HepG2 (cell line): ENCODE data around the gene SART1. TPM values are rescaled to one million over a fixed set of nuclear protein-coding genes. Genes with fewer than 3 reads are reported as not detected.

Source experiments
- ATAC-seq: fragments of 200-7000 bp; cut with Tn5 transposase; 3 replicates; pipeline ENCODE4 v1.9.1; 2020; ENCODE audit warnings: mild to moderate bottlenecking, moderate library complexity
- BruUV-seq: library from RNA; stranded (reverse); fragments of 400-500 nt; replicated peaks from 2 replicates; lab custom pipeline; 2021; lab: Mats Ljungman, UMichigan
- CTCF ChIA-PET: fragments of 300-600 bp; formaldehyde crosslinking; extraction: SDS; loops from one replicate; lab custom pipeline; 2021; ENCODE audit warnings: low total read pairs, inconsistent platforms, low intra/inter-chr PET ratio; lab: Yijun Ruan, JAX
- POLR2A ChIA-PET: fragments of 350-600 bp; sonication (Branson Sonifier 250); formaldehyde crosslinking; loops from one replicate; lab custom pipeline; 2020; ENCODE audit warnings: antibody characterized with exemption, inconsistent platforms; lab: Yijun Ruan, JAX
- DNase-seq: peaks from one replicate; pipeline ENCODE4 v3.0.0-alpha.2; 2015; ENCODE audit warnings: low spot score
- FAIRE-seq: peaks from 3 replicates; lab custom pipeline; 2011; peaks lifted over from hg19 to GRCh38; lab: Jason Lieb, UNC
- H2AFZ ChIP-seq: one replicate; pipeline ENCODE4 v1.6.1; 2011; ENCODE audit warnings: low read length, inconsistent platforms
- H3K27ac ChIP-seq: fragments of 300-600 bp; 3 replicates; pipeline ENCODE4 v1.8.0; 2011; ENCODE audit warnings: mixed run types, mild to moderate bottlenecking, mixed read lengths, low read length, inconsistent platforms; ENCODE audit not compliant: insufficient read depth; ENCODE audit errors: extremely low read length
- H3K27me3 ChIP-seq, 2 experiments: fragments of 200-600 bp in 1 of 2; 2 replicates in 1 of 2; 3 replicates in 1 of 2; pipeline versions ENCODE4 v1.6.0 to v1.8.0; 2011; ENCODE audit warnings: low read length in 2 of 2, mild to moderate bottlenecking in 2 of 2, moderate library complexity in 2 of 2, inconsistent platforms in 1 of 2; ENCODE audit not compliant: insufficient read depth in 2 of 2, control insufficient read depth in 1 of 2
- H3K36me3 ChIP-seq, 2 experiments: fragments of 200-600 bp in 1 of 2; replicated peaks in 1 of 2; 2 replicates in 1 of 2; 3 replicates in 1 of 2; pipeline versions ENCODE4 v1.5.1 to v1.8.0; 2011; ENCODE audit warnings: low read length in 2 of 2, inconsistent platforms in 1 of 2; ENCODE audit not compliant: insufficient read depth in 2 of 2, control insufficient read depth in 1 of 2
- H3K4me1 ChIP-seq: 2 replicates; pipeline ENCODE4 v1.5.1; 2012; ENCODE audit warnings: low read length, inconsistent platforms; ENCODE audit not compliant: insufficient read depth
- H3K4me2 ChIP-seq: 2 replicates; pipeline ENCODE4 v1.6.0; 2011; ENCODE audit warnings: low read depth, low read length, inconsistent platforms
- H3K4me3 ChIP-seq, 3 experiments: fragments of 200-600 bp in 1 of 3; sonication (generic), shearing (Covaris generic) in 1 of 3; replicated peaks in 1 of 3; 2 replicates each; pipeline ENCODE4 v1.5.1; 2011 to 2016; ENCODE audit warnings: low read length in 3 of 3, inconsistent platforms in 2 of 3, low read depth in 2 of 3, mild to moderate bottlenecking in 2 of 3, control low read depth in 1 of 3, mixed read lengths in 1 of 3; ENCODE audit not compliant: insufficient read depth in 1 of 3
- H3K79me2 ChIP-seq: one replicate; pipeline ENCODE4 v1.6.1; 2011; ENCODE audit warnings: low read length, inconsistent platforms; ENCODE audit not compliant: insufficient read depth
- H3K9ac ChIP-seq: 2 replicates; pipeline ENCODE4 v1.6.0; 2011; ENCODE audit warnings: mild to moderate bottlenecking, low read depth, low read length, inconsistent platforms; ENCODE audit not compliant: insufficient read depth
- H3K9me3 ChIP-seq: 2 replicates; pipeline ENCODE4 v1.5.1; 2012; ENCODE audit warnings: mild to moderate bottlenecking, low read length
- H4K20me1 ChIP-seq: 2 replicates; pipeline ENCODE4 v1.6.0; 2011; ENCODE audit warnings: inconsistent platforms, mild to moderate bottlenecking, low read length, moderate library complexity; ENCODE audit not compliant: insufficient read depth
- PCBP2 ChIP-seq: fragments of 200-400 bp; formaldehyde crosslinking; optimal IDR thresholded peaks from 2 replicates; pipeline ENCODE3; 2018; ENCODE audit warnings: low read length, low read depth; ENCODE audit not compliant: poor library complexity, severe bottlenecking
- ZNF263 ChIP-seq: sonication (generic); formaldehyde crosslinking; IDR thresholded peaks from 2 replicates; pipeline ENCODE4 v1.4.0; 2020; ENCODE audit warnings: missing genetic modification reagents
- ZNF629 ChIP-seq: sonication (generic); formaldehyde crosslinking; conservative IDR thresholded peaks from 2 replicates; pipeline ENCODE4 v1.5.0; 2020; ENCODE audit warnings: missing genetic modification reagents
- WGBS: methylation state at CpG from one replicate; pipeline ENCODE4 v1.1.6; 2017; ENCODE audit warnings: low lambda C conversion rate; 5-methylcytosine and 5-hydroxymethylcytosine counted together
- in situ Hi-C: cut with HindIII; loops from 2 replicates; pipeline ENCODE4 v1.10.0; 2017; ENCODE audit warnings: low pct_unique_long_range_greater_than_20kb; ENCODE audit not compliant: extremely low pct_ligation_motif_present
- intact Hi-C: fragments of 100-400 bp; cut with micrococcal nuclease; formaldehyde crosslinking; loops from one replicate; pipeline ENCODE4 v1.10.0; 2022; ENCODE audit not compliant: unreplicated experiment
- polyA plus RNA-seq, 8 experiments: library from polyadenylated mRNA; depleted of rRNA in 3 of 8; stranded (reverse) in 7 of 8; unstranded in 1 of 8; fragments of >200 nt; fragmentation: Illumina TruSeq in 4 of 8; extraction: Trizol in 4 of 8; gene quantifications; 2 replicates each; pipeline versions ENCODE4 v1.2.1 to v1.2.3, GENCODE V29; 2011 to 2016; ENCODE audit warnings: low read depth in 4 of 8, missing spikeins in 1 of 8, mixed read lengths in 1 of 8; ENCODE audit not compliant: insufficient read depth in 1 of 8
- total RNA-seq, 5 experiments: library from RNA; depleted of rRNA; stranded (reverse); fragments of >200 nt; fragmentation: Illumina TruSeq; extraction: Trizol; gene quantifications; 2 replicates each; pipeline ENCODE4 v1.2.3, GENCODE V29; 2016; ENCODE audit warnings: low read depth in 1 of 5
- TF ChIP-seq, protein P1 (sequence below): sonication (generic); formaldehyde crosslinking; IDR thresholded peaks from 2 replicates; pipeline ENCODE4 v1.8.1; 2023; ENCODE audit warnings: mild to moderate bottlenecking, moderate library complexity, missing genetic modification reagents
- TF ChIP-seq, protein P2 (sequence below): sonication (generic); formaldehyde crosslinking; IDR thresholded peaks from 2 replicates; pipeline ENCODE4 v1.4.0; 2020; ENCODE audit warnings: missing genetic modification reagents

SART1 gene
- total and polyA plus RNA-seq, 2 of the 13 experiments (the other 11 are each of a cell fraction or from before 2014, with no cell fraction given): 11.3 to 22.5 TPM

DNA sequence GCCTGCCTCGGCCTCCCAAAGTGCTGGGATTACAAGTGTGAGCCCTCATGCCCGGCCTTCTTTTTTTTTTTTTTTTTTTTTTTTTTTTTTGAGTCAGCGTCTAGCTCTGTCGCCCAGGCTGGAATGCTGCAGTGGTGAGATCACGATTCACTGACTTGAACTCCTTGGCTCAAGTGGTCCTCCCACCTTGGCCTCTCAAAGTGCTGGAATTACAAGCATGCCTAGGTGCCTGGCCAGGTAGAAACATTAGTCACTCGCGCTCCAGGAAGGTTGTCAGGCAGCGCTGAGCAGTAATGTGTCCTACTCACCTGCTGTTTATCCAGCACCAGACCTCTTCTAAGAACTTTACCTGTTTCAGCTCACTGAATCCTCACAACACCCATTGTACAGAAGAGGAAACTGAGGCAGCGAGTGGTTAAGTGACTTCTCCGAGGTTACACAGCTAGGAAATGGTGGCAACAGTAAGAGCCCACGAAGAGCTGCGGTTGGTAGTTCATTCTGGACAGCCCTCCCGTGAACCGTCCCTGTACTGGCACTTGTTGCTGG is 49.8 kb downstream of the SART1 start:
- peaks cover 6 to 43% of the 10 kb centered on the region in 2 experiments; a peak in 4 of 5 replicates for H3K27me3 ChIP-seq
- no peak for ATAC-seq
- H3K9ac ChIP-seq: no peak overlapping the region
- no peak overlapping the region for H2AFZ ChIP-seq
- ChIA-PET POLR2A (interaction anchor here (1.2 kb wide), 1 partner anchor 9 kb away, joined by 3 read pairs; the partner anchor contains the start of genes BANF1 and EIF1AD), CTCF (no interaction called here)
- H3K79me2 ChIP-seq: no peaks in the 10 kb centered on the region
- H3K4me3 ChIP-seq: no peak overlapping the region
- H4K20me1 ChIP-seq: no peaks in the 10 kb centered on the region
- 5% methylated on average over 6 of the region's 14 CpGs for WGBS
- H3K9me3 ChIP-seq: no peaks in the 10 kb centered on the region
- DNase-seq: no peak
- no peak for FAIRE-seq
- H3K27ac ChIP-seq: no peak overlapping the region
- no TSS peak for BruUV-seq
- no peaks in the 10 kb centered on the region for H3K36me3 ChIP-seq
- TF ChIP-seq ZNF263 (CRISPR knock-in tag): peak; percentile 50; the same call in 1 of the 2 replicates
- TF ChIP-seq, protein P1, sequence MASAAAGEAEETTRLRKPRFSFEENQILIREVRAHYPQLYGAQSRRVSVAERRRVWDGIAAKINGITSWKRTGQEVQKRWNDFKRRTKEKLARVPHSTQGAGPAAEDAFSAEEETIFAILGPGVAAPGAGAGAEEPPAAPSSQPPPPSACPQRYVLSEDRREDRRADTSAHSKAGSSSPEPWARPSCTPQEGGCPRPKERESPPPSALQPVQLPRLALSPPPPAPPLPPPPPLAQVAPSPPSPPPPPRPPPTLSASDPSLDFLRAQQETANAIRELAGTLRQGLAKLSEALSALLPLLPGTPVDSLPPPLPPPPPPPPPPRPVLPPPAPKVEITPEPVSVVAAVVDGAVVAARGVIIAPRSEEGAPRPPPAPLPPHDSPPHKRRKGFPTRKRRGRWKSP (CRISPR knock-in tag): no peak
- no peak for TF ChIP-seq PCBP2
- TF ChIP-seq, protein P2, sequence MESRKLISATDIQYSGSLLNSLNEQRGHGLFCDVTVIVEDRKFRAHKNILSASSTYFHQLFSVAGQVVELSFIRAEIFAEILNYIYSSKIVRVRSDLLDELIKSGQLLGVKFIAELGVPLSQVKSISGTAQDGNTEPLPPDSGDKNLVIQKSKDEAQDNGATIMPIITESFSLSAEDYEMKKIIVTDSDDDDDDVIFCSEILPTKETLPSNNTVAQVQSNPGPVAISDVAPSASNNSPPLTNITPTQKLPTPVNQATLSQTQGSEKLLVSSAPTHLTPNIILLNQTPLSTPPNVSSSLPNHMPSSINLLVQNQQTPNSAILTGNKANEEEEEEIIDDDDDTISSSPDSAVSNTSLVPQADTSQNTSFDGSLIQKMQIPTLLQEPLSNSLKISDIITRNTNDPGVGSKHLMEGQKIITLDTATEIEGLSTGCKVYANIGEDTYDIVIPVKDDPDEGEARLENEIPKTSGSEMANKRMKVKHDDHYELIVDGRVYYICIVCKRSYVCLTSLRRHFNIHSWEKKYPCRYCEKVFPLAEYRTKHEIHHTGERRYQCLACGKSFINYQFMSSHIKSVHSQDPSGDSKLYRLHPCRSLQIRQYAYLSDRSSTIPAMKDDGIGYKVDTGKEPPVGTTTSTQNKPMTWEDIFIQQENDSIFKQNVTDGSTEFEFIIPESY (CRISPR knock-in tag): peak; percentile 40; the same call in 1 of the 2 replicates
- peak; percentile 70 for TF ChIP-seq ZNF629 (CRISPR knock-in tag)
- in situ Hi-C loops: no loop called here
- intact Hi-C loops: no loop called here
- H3K4me2 ChIP-seq: no peak overlapping the region; the same call in 1 of the 2 replicates
- peaks cover 14% of the 10 kb centered on the region; the same call in 1 of the 2 replicates for H3K4me1 ChIP-seq
